HepG2 (cell line): ENCODE results near the gene TBCE. TPM values are rescaled to one million over a fixed set of nuclear protein-coding genes. Genes with fewer than 3 reads are reported as not detected.

Experiments used
- ATAC-seq: fragments of 200-7000 bp; cut with Tn5 transposase; 3 replicates; pipeline ENCODE4 v1.9.1; 2020; ENCODE audit warnings: mild to moderate bottlenecking, moderate library complexity
- BruUV-seq: library from RNA; stranded (reverse); fragments of 400-500 nt; replicated peaks from 2 replicates; lab custom pipeline; 2021; lab: Mats Ljungman, UMichigan
- CTCF ChIA-PET: fragments of 300-600 bp; formaldehyde crosslinking; extraction: SDS; loops from one replicate; lab custom pipeline; 2021; ENCODE audit warnings: low total read pairs, inconsistent platforms, low intra/inter-chr PET ratio; lab: Yijun Ruan, JAX
- POLR2A ChIA-PET: fragments of 350-600 bp; sonication (Branson Sonifier 250); formaldehyde crosslinking; loops from one replicate; lab custom pipeline; 2020; ENCODE audit warnings: antibody characterized with exemption, inconsistent platforms; lab: Yijun Ruan, JAX
- DNase-seq: peaks from one replicate; pipeline ENCODE4 v3.0.0-alpha.2; 2015; ENCODE audit warnings: low spot score
- FAIRE-seq: peaks from 3 replicates; lab custom pipeline; 2011; peaks lifted over from hg19 to GRCh38; lab: Jason Lieb, UNC
- H2AFZ ChIP-seq: one replicate; pipeline ENCODE4 v1.6.1; 2011; ENCODE audit warnings: low read length, inconsistent platforms
- H3K27ac ChIP-seq: fragments of 300-600 bp; 3 replicates; pipeline ENCODE4 v1.8.0; 2011; ENCODE audit warnings: mixed run types, mild to moderate bottlenecking, mixed read lengths, low read length, inconsistent platforms; ENCODE audit not compliant: insufficient read depth; ENCODE audit errors: extremely low read length
- H3K27me3 ChIP-seq, 2 experiments: fragments of 200-600 bp in 1 of 2; 2 replicates in 1 of 2; 3 replicates in 1 of 2; pipeline versions ENCODE4 v1.6.0 to v1.8.0; 2011; ENCODE audit warnings: low read length in 2 of 2, mild to moderate bottlenecking in 2 of 2, moderate library complexity in 2 of 2, inconsistent platforms in 1 of 2; ENCODE audit not compliant: insufficient read depth in 2 of 2, control insufficient read depth in 1 of 2
- H3K36me3 ChIP-seq, 2 experiments: fragments of 200-600 bp in 1 of 2; replicated peaks in 1 of 2; 2 replicates in 1 of 2; 3 replicates in 1 of 2; pipeline versions ENCODE4 v1.5.1 to v1.8.0; 2011; ENCODE audit warnings: low read length in 2 of 2, inconsistent platforms in 1 of 2; ENCODE audit not compliant: insufficient read depth in 2 of 2, control insufficient read depth in 1 of 2
- H3K4me1 ChIP-seq: 2 replicates; pipeline ENCODE4 v1.5.1; 2012; ENCODE audit warnings: low read length, inconsistent platforms; ENCODE audit not compliant: insufficient read depth
- H3K4me2 ChIP-seq: 2 replicates; pipeline ENCODE4 v1.6.0; 2011; ENCODE audit warnings: low read depth, low read length, inconsistent platforms
- H3K4me3 ChIP-seq, 3 experiments: fragments of 200-600 bp in 1 of 3; sonication (generic), shearing (Covaris generic) in 1 of 3; replicated peaks in 1 of 3; 2 replicates each; pipeline ENCODE4 v1.5.1; 2011 to 2016; ENCODE audit warnings: low read length in 3 of 3, inconsistent platforms in 2 of 3, low read depth in 2 of 3, mild to moderate bottlenecking in 2 of 3, control low read depth in 1 of 3, mixed read lengths in 1 of 3; ENCODE audit not compliant: insufficient read depth in 1 of 3
- H3K79me2 ChIP-seq: one replicate; pipeline ENCODE4 v1.6.1; 2011; ENCODE audit warnings: low read length, inconsistent platforms; ENCODE audit not compliant: insufficient read depth
- H3K9ac ChIP-seq: 2 replicates; pipeline ENCODE4 v1.6.0; 2011; ENCODE audit warnings: mild to moderate bottlenecking, low read depth, low read length, inconsistent platforms; ENCODE audit not compliant: insufficient read depth
- H3K9me3 ChIP-seq: 2 replicates; pipeline ENCODE4 v1.5.1; 2012; ENCODE audit warnings: mild to moderate bottlenecking, low read length
- H4K20me1 ChIP-seq: 2 replicates; pipeline ENCODE4 v1.6.0; 2011; ENCODE audit warnings: inconsistent platforms, mild to moderate bottlenecking, low read length, moderate library complexity; ENCODE audit not compliant: insufficient read depth
- BORCS8-MEF2B ChIP-seq: sonication (generic); formaldehyde crosslinking; IDR thresholded peaks from 2 replicates; pipeline ENCODE4 v1.8.0; 2022; ENCODE audit warnings: mild to moderate bottlenecking, missing genetic modification reagents
- GLI4 ChIP-seq: sonication (generic); formaldehyde crosslinking; IDR thresholded peaks from 2 replicates; pipeline ENCODE4 v1.5.1; 2020; ENCODE audit warnings: missing genetic modification reagents, mild to moderate bottlenecking, moderate library complexity, borderline replicate concordance
- GMEB2 ChIP-seq: IDR thresholded peaks from 2 replicates; pipeline ENCODE4 v1.6.1; 2016; ENCODE audit warnings: missing biosample characterization, missing genetic modification reagents, low read depth
- HNRNPH1 ChIP-seq: fragments of 200-400 bp; formaldehyde crosslinking; optimal IDR thresholded peaks from 2 replicates; pipeline ENCODE3; 2017; ENCODE audit warnings: mild to moderate bottlenecking, low read depth, low read length
- HOXA3 ChIP-seq: sonication (generic); formaldehyde crosslinking; IDR thresholded peaks from 2 replicates; pipeline ENCODE4 v1.5.0; 2020; ENCODE audit warnings: missing genetic modification reagents
- LCORL ChIP-seq, 2 experiments: fragments of 450-650 bp in 1 of 2; sonication (generic) in 1 of 2; formaldehyde crosslinking in 1 of 2; IDR thresholded peaks; 2 replicates each; pipeline versions ENCODE4 v1.5.0 to v1.6.1; 2017 to 2020; ENCODE audit warnings: antibody characterized with exemption in 1 of 2, missing genetic modification reagents in 1 of 2
- NFIC ChIP-seq: IDR thresholded peaks from 2 replicates; pipeline ENCODE4 v1.6.1; 2012; ENCODE audit warnings: mild to moderate bottlenecking, low read length, inconsistent platforms
- NFRKB ChIP-seq: fragments of 450-650 bp; IDR thresholded peaks from 2 replicates; pipeline ENCODE4 v1.6.1; 2017
- PBX3 ChIP-seq: sonication (generic); formaldehyde crosslinking; IDR thresholded peaks from 2 replicates; pipeline ENCODE4 v1.8.1; 2023; ENCODE audit warnings: missing genetic modification reagents, inconsistent platforms, borderline replicate concordance
- RARG ChIP-seq: sonication (generic); formaldehyde crosslinking; IDR thresholded peaks from 2 replicates; pipeline ENCODE4 v1.4.0; 2020; ENCODE audit warnings: low read depth, mild to moderate bottlenecking, missing genetic modification reagents
- SIX1 ChIP-seq: sonication (generic); formaldehyde crosslinking; IDR thresholded peaks from 2 replicates; pipeline ENCODE4 v1.4.0; 2020; ENCODE audit warnings: missing genetic modification reagents, borderline replicate concordance
- ZNF101 ChIP-seq: sonication (generic); formaldehyde crosslinking; IDR thresholded peaks from 2 replicates; pipeline ENCODE4 v1.4.0; 2020; ENCODE audit warnings: mild to moderate bottlenecking, low read depth, missing genetic modification reagents, borderline replicate concordance
- ZNF180 ChIP-seq: sonication (generic); formaldehyde crosslinking; IDR thresholded peaks from 2 replicates; pipeline ENCODE4 v1.4.0; 2020; ENCODE audit warnings: low read depth, missing genetic modification reagents, borderline replicate concordance
- ZNF3 ChIP-seq: IDR thresholded peaks from 2 replicates; pipeline ENCODE4 v1.7.0; 2017; ENCODE audit warnings: inconsistent platforms
- ZNF768 ChIP-seq: sonication (generic); formaldehyde crosslinking; IDR thresholded peaks from 2 replicates; pipeline ENCODE4 v1.4.0; 2020; ENCODE audit warnings: missing genetic modification reagents
- ZNF782 ChIP-seq: sonication (generic); formaldehyde crosslinking; IDR thresholded peaks from 2 replicates; pipeline ENCODE4 v1.4.0; 2020; ENCODE audit warnings: missing genetic modification reagents, mild to moderate bottlenecking, borderline replicate concordance
- ZSCAN31 ChIP-seq: sonication (generic); formaldehyde crosslinking; IDR thresholded peaks from 2 replicates; pipeline ENCODE4 v1.5.0; 2020; ENCODE audit warnings: low read depth, mild to moderate bottlenecking, missing genetic modification reagents
- WGBS: methylation state at CpG from one replicate; pipeline ENCODE4 v1.1.6; 2017; ENCODE audit warnings: low lambda C conversion rate; 5-methylcytosine and 5-hydroxymethylcytosine counted together
- in situ Hi-C: cut with HindIII; loops from 2 replicates; pipeline ENCODE4 v1.10.0; 2017; ENCODE audit warnings: low pct_unique_long_range_greater_than_20kb; ENCODE audit not compliant: extremely low pct_ligation_motif_present
- intact Hi-C: fragments of 100-400 bp; cut with micrococcal nuclease; formaldehyde crosslinking; loops from one replicate; pipeline ENCODE4 v1.10.0; 2022; ENCODE audit not compliant: unreplicated experiment
- polyA plus RNA-seq, 8 experiments: library from polyadenylated mRNA; depleted of rRNA in 3 of 8; stranded (reverse) in 7 of 8; unstranded in 1 of 8; fragments of >200 nt; fragmentation: Illumina TruSeq in 4 of 8; extraction: Trizol in 4 of 8; gene quantifications; 2 replicates each; pipeline versions ENCODE4 v1.2.1 to v1.2.3, GENCODE V29; 2011 to 2016; ENCODE audit warnings: low read depth in 4 of 8, missing spikeins in 1 of 8, mixed read lengths in 1 of 8; ENCODE audit not compliant: insufficient read depth in 1 of 8
- total RNA-seq, 5 experiments: library from RNA; depleted of rRNA; stranded (reverse); fragments of >200 nt; fragmentation: Illumina TruSeq; extraction: Trizol; gene quantifications; 2 replicates each; pipeline ENCODE4 v1.2.3, GENCODE V29; 2016; ENCODE audit warnings: low read depth in 1 of 5
- TF ChIP-seq, protein P1 (sequence below): sonication (generic); formaldehyde crosslinking; IDR thresholded peaks from 2 replicates; pipeline ENCODE4 v1.4.0; 2020; ENCODE audit warnings: missing genetic modification reagents

Gene TBCE
- total and polyA plus RNA-seq, 2 of the 13 experiments (the other 11 are each of a cell fraction or from before 2014, with no cell fraction given): 25.6 to 31.1 TPM

DNA sequence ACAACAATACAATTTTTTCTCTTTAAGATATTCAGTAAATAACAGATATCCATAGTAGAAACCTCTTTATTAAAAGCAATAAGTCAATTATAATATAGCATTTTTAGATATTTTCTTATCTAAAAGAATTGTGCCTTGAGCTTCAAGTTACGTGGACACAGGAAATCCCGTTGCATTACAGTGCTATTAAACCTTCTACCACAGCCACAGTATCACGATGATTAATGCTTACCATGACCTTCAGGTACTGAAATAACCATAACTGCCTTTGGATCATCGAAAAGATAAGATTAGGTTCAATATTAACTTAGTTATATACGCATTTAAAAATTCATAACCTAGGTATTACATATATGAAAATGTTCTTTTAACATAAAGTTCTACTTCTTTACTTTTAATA is 119.1 kb downstream of the TBCE start:
- no peak for ATAC-seq
- DNase-seq: no peak
- no peaks in the 10 kb centered on the region for H4K20me1 ChIP-seq
- no peaks in the 10 kb centered on the region for H3K79me2 ChIP-seq
- CTCF ChIA-PET: no interaction called here
- no peaks in the 10 kb centered on the region for H3K4me1 ChIP-seq
- no peak overlapping the region for H2AFZ ChIP-seq
- H3K27ac ChIP-seq: no peak overlapping the region
- H3K27me3 ChIP-seq: no peaks in the 10 kb centered on the region
- H3K4me3 ChIP-seq: no peak overlapping the region
- intact Hi-C loops (no loop called here), in situ Hi-C loops (no loop called here)
- H3K36me3 ChIP-seq: peaks cover 12 to 60% of the 10 kb centered on the region in 2 experiments
- H3K9me3 ChIP-seq: no peaks in the 10 kb centered on the region
- POLR2A ChIA-PET: no interaction called here
- TF ChIP-seq ZNF3 (CRISPR knock-in tag) (no peak), NFRKB (no peak), SIX1 (CRISPR knock-in tag) (no peak), HNRNPH1 (no peak), HOXA3 (no peak), ZNF101 (no peak), NFIC (no peak), BORCS8-MEF2B (CRISPR knock-in tag) (no peak), PBX3 (no peak), ZNF782 (CRISPR knock-in tag) (no peak), ZSCAN31 (CRISPR knock-in tag) (no peak), ZNF180 (CRISPR knock-in tag) (no peak), RARG (no peak), GLI4 (CRISPR knock-in tag) (no peak), ZNF768 (CRISPR knock-in tag) (no peak), LCORL (IDR thresholded peaks at IDR 0.05) (no peak), LCORL (CRISPR knock-in tag; IDR thresholded peaks at IDR 0.05) (no peak), GMEB2 (CRISPR knock-in tag) (no peak)
- TF ChIP-seq, protein P1, sequence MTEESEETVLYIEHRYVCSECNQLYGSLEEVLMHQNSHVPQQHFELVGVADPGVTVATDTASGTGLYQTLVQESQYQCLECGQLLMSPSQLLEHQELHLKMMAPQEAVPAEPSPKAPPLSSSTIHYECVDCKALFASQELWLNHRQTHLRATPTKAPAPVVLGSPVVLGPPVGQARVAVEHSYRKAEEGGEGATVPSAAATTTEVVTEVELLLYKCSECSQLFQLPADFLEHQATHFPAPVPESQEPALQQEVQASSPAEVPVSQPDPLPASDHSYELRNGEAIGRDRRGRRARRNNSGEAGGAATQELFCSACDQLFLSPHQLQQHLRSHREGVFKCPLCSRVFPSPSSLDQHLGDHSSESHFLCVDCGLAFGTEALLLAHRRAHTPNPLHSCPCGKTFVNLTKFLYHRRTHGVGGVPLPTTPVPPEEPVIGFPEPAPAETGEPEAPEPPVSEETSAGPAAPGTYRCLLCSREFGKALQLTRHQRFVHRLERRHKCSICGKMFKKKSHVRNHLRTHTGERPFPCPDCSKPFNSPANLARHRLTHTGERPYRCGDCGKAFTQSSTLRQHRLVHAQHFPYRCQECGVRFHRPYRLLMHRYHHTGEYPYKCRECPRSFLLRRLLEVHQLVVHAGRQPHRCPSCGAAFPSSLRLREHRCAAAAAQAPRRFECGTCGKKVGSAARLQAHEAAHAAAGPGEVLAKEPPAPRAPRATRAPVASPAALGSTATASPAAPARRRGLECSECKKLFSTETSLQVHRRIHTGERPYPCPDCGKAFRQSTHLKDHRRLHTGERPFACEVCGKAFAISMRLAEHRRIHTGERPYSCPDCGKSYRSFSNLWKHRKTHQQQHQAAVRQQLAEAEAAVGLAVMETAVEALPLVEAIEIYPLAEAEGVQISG (CRISPR knock-in tag): no peak
- H3K4me2 ChIP-seq: no peak overlapping the region
- 85% methylated on average over 5 of the region's 5 CpGs for WGBS
- BruUV-seq: no TSS peak
- no peak overlapping the region for H3K9ac ChIP-seq
- no peak for FAIRE-seq
